GM12873 (cell line): Measurements from ENCODE around the gene GOLGA2.

Source experiments
- TF ChIP-seq, protein P1 (sequence below): IDR thresholded peaks from 2 replicates; pipeline ENCODE4 v1.5.1; 2012; ENCODE audit warnings: low read depth, mild to moderate bottlenecking, moderate library complexity, low read length, control low read depth; ENCODE audit not compliant: insufficient read depth; ENCODE audit errors: missing control alignments

GOLGA2 gene

DNA sequence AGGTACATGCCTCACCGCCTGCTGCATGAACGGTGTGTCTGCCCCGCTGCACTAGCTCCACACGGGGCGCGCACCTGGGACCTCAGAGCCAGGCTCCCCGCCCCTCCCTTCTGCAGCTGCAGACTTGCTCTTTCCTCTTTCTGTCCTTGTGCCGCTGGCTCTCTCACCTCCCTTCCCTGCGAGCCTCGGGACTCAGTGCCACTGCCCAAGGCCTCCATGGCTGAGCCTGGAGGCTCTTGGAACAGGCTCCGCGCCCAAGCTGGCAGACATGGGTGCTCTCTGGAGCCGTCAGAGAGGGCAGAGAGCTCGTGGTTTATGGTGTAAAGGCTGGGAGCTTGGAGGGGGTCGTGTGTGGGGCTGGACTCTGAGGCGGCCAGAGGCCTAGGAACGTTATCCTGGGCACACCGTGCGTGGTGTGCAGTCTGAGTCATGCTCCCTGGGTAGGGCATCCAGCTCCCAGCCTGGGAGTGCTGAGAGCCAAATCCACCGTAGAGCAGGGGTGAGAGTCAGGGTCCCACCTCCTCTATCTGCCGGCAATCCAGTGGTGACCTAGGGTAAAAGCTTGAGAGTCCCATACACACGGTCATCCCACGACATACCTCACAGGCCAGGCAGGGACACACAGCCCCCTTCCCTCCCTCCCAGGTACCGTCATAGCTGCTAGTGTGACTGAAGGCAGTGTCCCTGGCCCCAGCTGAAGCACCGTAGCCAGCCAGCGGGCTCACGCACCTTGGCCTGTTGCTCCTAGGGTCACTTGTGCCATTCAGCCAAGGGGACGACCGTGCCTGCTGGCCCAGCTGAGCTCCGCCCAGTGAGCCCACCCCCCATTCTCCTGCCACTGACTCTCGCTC is 22.4 kb downstream of the GOLGA2 start:
- TF ChIP-seq, protein P1, sequence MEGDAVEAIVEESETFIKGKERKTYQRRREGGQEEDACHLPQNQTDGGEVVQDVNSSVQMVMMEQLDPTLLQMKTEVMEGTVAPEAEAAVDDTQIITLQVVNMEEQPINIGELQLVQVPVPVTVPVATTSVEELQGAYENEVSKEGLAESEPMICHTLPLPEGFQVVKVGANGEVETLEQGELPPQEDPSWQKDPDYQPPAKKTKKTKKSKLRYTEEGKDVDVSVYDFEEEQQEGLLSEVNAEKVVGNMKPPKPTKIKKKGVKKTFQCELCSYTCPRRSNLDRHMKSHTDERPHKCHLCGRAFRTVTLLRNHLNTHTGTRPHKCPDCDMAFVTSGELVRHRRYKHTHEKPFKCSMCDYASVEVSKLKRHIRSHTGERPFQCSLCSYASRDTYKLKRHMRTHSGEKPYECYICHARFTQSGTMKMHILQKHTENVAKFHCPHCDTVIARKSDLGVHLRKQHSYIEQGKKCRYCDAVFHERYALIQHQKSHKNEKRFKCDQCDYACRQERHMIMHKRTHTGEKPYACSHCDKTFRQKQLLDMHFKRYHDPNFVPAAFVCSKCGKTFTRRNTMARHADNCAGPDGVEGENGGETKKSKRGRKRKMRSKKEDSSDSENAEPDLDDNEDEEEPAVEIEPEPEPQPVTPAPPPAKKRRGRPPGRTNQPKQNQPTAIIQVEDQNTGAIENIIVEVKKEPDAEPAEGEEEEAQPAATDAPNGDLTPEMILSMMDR = no peak

DNA sequence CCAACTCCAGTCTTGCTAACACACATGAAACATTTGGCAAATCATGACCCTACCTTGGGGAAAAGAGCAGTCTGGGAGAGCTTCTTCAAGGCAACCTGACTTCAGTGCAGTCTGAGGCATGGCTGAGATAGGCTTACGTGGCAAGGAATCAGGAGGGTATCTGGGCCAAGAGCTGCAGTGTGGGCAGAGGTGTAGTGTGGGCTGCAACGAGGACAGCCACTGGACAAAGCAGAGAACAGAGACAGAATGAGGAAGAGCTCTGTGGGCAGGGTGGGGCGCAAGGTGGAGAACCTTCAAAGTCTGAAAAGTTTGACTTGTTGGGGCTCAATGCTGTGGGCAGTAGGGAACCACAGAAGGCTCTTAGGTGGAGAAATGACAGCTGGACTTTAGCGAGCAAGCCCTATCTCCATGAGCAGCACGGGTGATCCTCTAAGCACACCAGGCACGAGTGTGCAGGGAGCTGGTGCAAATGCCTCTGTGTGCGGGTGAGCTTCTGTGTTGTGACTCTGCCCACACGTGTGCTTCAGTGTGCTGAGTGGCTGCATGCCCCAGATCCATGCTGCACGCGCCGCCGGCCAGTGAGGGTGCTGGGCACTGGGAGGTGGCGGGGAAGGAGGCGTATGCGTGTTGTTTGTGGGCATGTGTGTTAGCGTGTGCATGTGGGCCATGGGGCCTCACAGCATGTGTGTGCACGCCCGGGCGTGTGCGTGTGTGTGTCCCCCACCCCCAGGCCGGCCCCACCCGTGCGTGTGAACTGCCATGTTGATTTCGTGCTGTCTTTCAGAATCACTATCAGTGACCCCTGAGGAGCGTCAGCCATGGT is 23.3 kb downstream of the GOLGA2 start:
- TF ChIP-seq, protein P1 = no peak

DNA sequence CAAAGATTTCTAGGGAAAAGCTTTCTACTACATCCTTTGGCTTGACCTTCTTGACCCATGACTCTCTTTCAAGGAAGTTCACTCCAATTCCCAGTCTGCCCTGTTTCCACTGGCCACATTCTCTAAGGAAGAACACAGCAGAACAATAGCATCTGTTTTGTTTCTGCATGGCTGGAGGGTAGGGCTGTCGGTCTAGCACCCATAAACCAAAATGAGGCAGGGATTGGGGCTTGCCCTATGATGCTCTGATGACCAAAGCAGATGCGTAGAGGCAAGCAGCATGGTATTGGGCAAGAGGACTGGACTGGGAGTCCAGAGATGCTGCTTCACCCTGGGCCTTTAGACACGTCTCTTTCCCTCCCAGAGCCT is 24.1 kb downstream of the GOLGA2 start:
- TF ChIP-seq, protein P1 = no peak

DNA sequence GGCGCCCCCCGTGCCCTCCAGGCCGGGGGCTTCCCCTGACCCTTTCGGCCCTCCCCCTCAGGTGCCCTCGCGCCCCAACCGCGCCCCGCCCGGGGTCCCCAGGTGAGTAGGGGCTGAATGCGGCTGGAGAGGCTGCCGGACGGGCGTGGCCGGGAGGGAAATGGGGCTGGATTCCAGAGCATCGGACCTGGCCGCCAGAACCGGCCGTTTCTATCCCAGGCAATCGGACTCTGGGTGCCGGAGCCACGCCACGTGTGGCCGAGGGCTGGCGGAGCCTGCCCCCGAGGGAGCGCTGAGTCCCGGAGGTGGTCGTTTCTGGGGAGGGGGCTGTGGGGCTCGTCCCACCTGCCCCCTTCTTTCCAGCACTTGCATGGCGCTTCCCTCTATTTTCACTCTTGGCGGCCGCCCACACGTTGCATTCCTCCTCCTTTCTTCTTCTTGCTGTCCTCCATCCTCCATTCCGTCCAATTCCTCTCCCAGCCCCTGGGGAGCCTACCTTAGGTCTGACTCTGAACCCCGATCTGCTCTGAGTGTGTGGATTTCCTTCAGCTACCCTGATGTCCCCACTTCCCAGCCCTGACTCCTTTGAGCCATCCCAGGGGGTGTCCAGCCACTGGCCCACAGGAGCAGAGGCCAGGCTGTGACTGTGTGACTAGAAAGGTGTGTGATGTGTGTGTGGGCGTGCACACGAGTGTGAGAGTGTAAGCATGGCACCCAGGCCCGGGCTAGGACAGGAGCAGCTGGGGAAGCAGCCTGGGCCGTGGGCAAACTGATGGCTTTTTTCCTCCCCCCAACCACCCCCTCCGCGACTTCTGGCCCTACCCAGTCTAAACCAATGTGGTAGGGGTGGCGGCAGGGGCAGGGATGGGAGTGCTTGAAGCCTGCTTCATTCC is 24.7 kb downstream of the GOLGA2 start:
- TF ChIP-seq, protein P1 = no peak

DNA sequence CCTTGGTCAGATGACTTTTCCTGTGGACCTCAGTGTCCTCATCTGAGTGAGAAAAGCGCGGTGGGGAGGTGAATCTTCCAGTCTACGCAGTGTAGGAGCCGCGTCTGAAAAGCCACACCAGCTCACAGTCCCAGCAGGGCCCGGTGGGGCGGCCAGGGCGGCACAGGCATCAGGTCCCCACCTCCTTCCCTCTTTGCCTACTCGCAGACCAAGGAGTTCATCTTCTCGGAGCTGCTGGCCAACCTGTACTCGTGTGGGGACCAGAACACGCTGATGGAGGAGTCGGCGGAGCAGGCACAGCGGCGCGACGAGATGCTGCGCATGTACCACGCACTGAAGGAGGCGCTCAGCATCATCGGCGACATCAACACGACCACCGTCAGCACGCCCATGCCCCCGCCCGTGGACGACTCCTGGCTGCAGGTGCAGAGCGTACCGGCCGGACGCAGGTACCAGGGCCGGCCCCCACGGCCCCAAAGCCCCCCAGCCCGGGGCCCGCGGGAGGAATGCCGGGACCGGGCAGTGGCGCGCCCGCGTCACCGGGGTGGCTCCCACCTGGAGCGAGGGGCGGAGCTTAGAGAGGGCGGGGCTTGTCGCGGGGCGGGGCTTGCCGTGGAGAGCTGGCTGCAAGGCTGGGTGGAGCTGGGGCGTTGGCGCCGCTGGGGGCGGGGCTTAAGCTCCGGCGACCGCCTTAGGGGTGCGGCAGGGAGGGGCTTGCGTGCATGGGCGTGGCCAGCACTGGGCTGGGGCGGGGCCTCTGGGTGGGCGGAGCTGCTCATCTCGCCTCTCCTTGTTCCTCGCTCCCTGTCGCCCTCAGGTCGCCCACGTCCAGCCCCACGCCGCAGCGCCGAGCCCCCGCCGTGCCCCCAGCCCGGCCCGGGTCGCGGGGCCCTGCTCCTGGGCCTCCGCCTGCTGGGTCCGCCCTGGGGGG is 25.6 kb downstream of the GOLGA2 start:
- TF ChIP-seq, protein P1 = no peak

DNA sequence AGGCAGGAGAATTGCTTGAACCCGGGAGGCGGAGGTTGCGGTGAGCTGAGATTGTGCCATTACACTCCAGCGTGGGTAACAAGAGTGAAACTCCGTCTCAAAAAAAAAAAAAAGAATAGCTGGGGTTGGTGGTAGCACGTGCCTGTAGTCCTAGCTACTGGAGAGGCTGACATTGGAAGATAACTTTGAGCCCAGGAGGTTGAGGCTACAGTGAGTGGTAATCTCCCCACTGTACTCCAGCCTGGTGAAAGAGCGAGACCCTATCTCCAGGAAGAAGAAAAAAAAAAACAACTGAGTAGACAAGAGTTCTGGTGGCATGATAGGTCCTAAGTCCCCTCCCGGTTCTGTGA is 26.3 kb downstream of the GOLGA2 start:
- TF ChIP-seq, protein P1 = no peak
